Karpas-422 (cell line): ENCODE data around the gene PIK3R6. TPM values are rescaled to one million over a fixed set of nuclear protein-coding genes. Genes with fewer than 3 reads are reported as not detected.

Experiments
- DNase-seq: peaks from one replicate; pipeline ENCODE4 v3.0.0-alpha.2; 2015
- H2AFZ ChIP-seq: fragments of 200-600 bp; sonication (generic); 2 replicates; pipeline ENCODE4 v1.6.1; 2014; ENCODE audit warnings: antibody characterized with exemption, low read length, mixed read lengths
- H3K27ac ChIP-seq: fragments of 200-600 bp; sonication (generic); 2 replicates; pipeline ENCODE4 v1.5.1; 2014; ENCODE audit warnings: mild to moderate bottlenecking, low read length, moderate library complexity
- H3K27me3 ChIP-seq: fragments of 200-600 bp; sonication (generic); 2 replicates; pipeline ENCODE4 v1.6.1; 2014; ENCODE audit warnings: low read length, mixed read lengths
- H3K36me3 ChIP-seq: fragments of 200-600 bp; sonication (generic); 2 replicates; pipeline ENCODE4 v1.6.1; 2014; ENCODE audit warnings: low read length, mixed read lengths; ENCODE audit not compliant: insufficient read depth
- H3K4me1 ChIP-seq: fragments of 200-600 bp; sonication (generic); 2 replicates; pipeline ENCODE4 v1.6.1; 2014; ENCODE audit warnings: mild to moderate bottlenecking, low read length, mixed read lengths
- H3K4me2 ChIP-seq: fragments of 200-600 bp; sonication (generic); 2 replicates; pipeline ENCODE4 v1.6.1; 2014; ENCODE audit warnings: low read length, low read depth, mild to moderate bottlenecking; ENCODE audit not compliant: poor library complexity, severe bottlenecking
- H3K4me3 ChIP-seq: fragments of 200-600 bp; sonication (generic); 2 replicates; pipeline ENCODE4 v1.5.1; 2014; ENCODE audit warnings: mild to moderate bottlenecking, antibody characterized with exemption, low read length, mixed read lengths
- H3K79me2 ChIP-seq: fragments of 200-600 bp; sonication (generic); 2 replicates; pipeline ENCODE4 v1.6.1; 2014; ENCODE audit warnings: mild to moderate bottlenecking, low read length, mixed read lengths
- H3K9ac ChIP-seq: fragments of 200-600 bp; sonication (generic); 2 replicates; pipeline ENCODE4 v1.6.0; 2014; ENCODE audit warnings: low read length
- H3K9me2 ChIP-seq: fragments of 200-600 bp; sonication (generic), shearing (Covaris generic); replicated peaks from 2 replicates; pipeline ENCODE4 v1.6.0; 2014; ENCODE audit warnings: mild to moderate bottlenecking, low read length, moderate library complexity; ENCODE audit not compliant: insufficient read depth
- H3K9me3 ChIP-seq: fragments of 300-700, 200-600 bp; sonication (generic); 2 replicates; pipeline ENCODE4 v1.6.1; 2014; ENCODE audit warnings: low read length, mixed read lengths
- H4K20me1 ChIP-seq: fragments of 200-600 bp; sonication (generic); 2 replicates; pipeline ENCODE4 v1.6.1; 2014; ENCODE audit warnings: mild to moderate bottlenecking, antibody characterized with exemption, low read length, low read depth; ENCODE audit not compliant: insufficient read depth
- total RNA-seq: library from RNA; depleted of rRNA; stranded (reverse); fragments of >200 nt; shearing (Covaris generic); gene quantifications from 2 replicates; pipeline ENCODE4 v1.2.3, GENCODE V29; 2014; ENCODE audit warnings: low replicate concordance

PIK3R6 gene
- total RNA-seq, 1 experiment from 2014 or later, result not detected

DNA sequence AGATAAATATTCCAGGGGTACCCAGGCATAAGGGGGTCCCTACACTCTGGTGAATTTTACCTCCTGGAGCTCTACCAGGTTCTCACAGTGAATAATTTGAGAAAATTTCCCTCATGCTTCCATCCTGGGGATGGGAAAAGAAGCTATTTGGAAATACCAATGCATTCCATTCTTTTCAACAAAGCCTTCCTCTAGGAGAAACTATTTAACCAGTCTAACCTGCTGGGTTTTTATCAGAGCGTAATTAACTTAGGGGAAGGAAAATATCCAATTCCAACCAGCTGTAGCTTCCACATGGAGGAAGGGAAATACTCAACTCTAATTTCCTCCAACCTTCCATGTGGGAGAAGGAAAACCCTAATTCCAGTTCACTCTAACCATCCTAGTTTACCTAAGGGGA lies 85.3 kb downstream of the PIK3R6 start:
- no peak overlapping the region for H3K27ac ChIP-seq

DNA sequence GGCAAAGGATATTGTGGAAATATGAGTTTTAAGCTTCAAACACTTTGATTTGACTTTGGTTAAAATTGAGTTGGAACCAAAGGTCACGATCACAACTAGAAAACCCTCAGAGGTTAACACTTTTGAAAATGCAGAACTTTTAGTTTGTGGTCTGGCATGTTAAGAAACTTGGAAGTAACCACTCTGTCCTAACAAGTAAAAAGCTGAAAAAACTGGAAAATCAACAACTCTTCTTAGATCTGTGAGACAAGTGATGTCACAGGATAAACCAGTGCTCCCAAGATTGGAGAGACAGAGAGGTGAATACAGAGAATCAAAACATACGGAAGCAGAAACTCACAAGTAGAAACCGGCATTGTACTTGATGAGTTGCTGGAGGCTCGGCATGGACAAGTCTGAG lies 85.7 kb downstream of the PIK3R6 start:
- Histone ChIP-seq H3K4me1 (no peaks in the 10 kb centered on the region), H3K36me3 (no peaks in the 10 kb centered on the region), H3K4me2 (no peak overlapping the region), H3K4me3 (no peak overlapping the region), H3K79me2 (no peaks in the 10 kb centered on the region), H3K9ac (no peak overlapping the region), H4K20me1 (no peaks in the 10 kb centered on the region), H3K9me2 (no peaks in the 10 kb centered on the region), H2AFZ (no peak overlapping the region), H3K27me3 (no peaks in the 10 kb centered on the region), H3K9me3 (no peaks in the 10 kb centered on the region), H3K27ac (no peak overlapping the region)
- DNase-seq, result no peak

More for the DNA sequence above, 85.3 kb downstream of the PIK3R6 start:
- H3K36me3 ChIP-seq, result no peaks in the 10 kb centered on the region
- H3K27me3 ChIP-seq, result no peaks in the 10 kb centered on the region
- no peak overlapping the region for H3K9ac ChIP-seq
- DNase-seq, result no peak
- H3K4me2 ChIP-seq, result no peak overlapping the region
- no peaks in the 10 kb centered on the region for H4K20me1 ChIP-seq
- H3K4me1 ChIP-seq, result no peaks in the 10 kb centered on the region
- no peak overlapping the region for H2AFZ ChIP-seq
- H3K9me2 ChIP-seq, result no peaks in the 10 kb centered on the region
- H3K9me3 ChIP-seq, result no peaks in the 10 kb centered on the region
- no peaks in the 10 kb centered on the region for H3K79me2 ChIP-seq
- H3K4me3 ChIP-seq, result no peak overlapping the region

DNA sequence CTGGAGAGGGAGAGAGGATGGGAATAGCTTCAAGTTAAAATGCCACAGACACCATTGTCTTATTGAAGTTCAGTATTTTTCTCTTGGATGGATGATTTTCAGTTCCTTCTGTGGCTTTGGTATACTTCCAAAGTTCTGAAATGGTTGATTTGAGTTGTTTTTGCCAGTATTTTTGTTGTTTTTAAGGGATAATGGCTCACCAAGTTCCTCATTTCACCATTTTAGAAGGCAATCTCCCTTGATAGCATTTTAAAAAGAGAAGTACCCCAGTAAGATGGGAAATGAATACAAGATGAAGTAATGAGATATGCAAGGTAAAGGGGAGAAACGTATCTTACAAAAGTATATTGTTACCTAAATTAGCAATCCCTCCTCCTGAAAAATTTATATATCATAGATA lies 90.6 kb downstream of the PIK3R6 start:
- Histone ChIP-seq H3K4me1 (no peaks in the 10 kb centered on the region), H3K9me3 (peaks cover 5% of the 10 kb centered on the region; the same call in 1 of the 2 replicates), H4K20me1 (no peaks in the 10 kb centered on the region), H2AFZ (no peak overlapping the region), H3K36me3 (no peaks in the 10 kb centered on the region), H3K9ac (no peak overlapping the region), H3K9me2 (no peaks in the 10 kb centered on the region), H3K27ac (no peak overlapping the region), H3K79me2 (no peaks in the 10 kb centered on the region), H3K4me3 (no peak overlapping the region), H3K27me3 (no peaks in the 10 kb centered on the region), H3K4me2 (no peak overlapping the region)
- no peak for DNase-seq

DNA sequence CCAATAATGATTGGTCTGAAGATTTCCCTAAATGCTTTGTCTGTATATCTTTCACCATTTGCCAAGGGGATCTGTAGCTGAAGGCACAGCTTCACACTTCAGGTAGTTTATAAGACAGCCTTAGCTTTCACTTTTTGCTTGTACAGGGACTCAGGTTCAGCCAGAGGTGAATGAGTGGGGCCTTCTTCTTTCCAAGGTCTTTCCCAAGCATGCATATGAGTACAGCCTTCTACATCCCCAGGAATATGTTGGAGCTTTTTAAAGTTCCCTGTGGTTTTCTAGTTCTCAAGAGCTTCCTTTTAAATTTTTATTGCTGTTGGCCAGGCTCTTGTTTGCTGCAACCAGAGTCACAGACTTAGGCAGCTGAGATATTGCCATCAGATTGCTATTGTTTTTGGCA lies 91.2 kb downstream of the PIK3R6 start:
- Histone ChIP-seq H3K27me3 (no peaks in the 10 kb centered on the region), H2AFZ (no peak overlapping the region), H3K4me3 (no peak overlapping the region), H4K20me1 (no peaks in the 10 kb centered on the region), H3K36me3 (no peaks in the 10 kb centered on the region), H3K79me2 (no peaks in the 10 kb centered on the region), H3K4me2 (no peak overlapping the region), H3K9me2 (no peaks in the 10 kb centered on the region), H3K4me1 (no peaks in the 10 kb centered on the region), H3K9me3 (peaks cover 5% of the 10 kb centered on the region; the same call in 1 of the 2 replicates), H3K27ac (no peak overlapping the region), H3K9ac (no peak overlapping the region)
- no peak for DNase-seq

DNA sequence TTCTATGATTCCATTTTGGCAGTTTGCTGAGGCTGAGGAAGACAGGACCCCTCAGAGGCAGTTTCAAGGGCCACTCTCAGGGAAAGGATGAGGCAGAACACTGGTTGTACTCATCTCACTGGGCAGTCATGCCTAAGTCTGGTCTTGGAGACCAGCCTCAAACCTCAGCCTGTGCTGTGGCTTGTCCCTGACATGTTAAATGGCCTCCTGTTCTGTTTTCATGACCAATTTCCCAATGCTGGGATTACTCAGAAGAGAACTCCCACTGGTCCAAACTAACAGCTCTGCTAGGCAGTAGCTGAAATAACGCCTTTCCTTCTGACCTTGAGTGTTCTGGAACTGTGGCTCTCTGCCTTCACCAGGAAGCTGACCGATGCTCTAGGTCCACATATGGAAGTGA lies 100.7 kb downstream of the PIK3R6 start:
- no peaks in the 10 kb centered on the region for H3K79me2 ChIP-seq
- no peak overlapping the region for H2AFZ ChIP-seq
- H3K27me3 ChIP-seq, result no peaks in the 10 kb centered on the region
- no peak overlapping the region for H3K4me2 ChIP-seq
- H3K27ac ChIP-seq, result no peak overlapping the region
- H3K9me2 ChIP-seq, result no peaks in the 10 kb centered on the region
- H3K4me3 ChIP-seq, result no peak overlapping the region
- H3K4me1 ChIP-seq, result no peaks in the 10 kb centered on the region
- no peaks in the 10 kb centered on the region for H3K36me3 ChIP-seq
- no peaks in the 10 kb centered on the region for H4K20me1 ChIP-seq
- H3K9ac ChIP-seq, result no peak overlapping the region
- no peak for DNase-seq
- H3K9me3 ChIP-seq, result no peaks in the 10 kb centered on the region

DNA sequence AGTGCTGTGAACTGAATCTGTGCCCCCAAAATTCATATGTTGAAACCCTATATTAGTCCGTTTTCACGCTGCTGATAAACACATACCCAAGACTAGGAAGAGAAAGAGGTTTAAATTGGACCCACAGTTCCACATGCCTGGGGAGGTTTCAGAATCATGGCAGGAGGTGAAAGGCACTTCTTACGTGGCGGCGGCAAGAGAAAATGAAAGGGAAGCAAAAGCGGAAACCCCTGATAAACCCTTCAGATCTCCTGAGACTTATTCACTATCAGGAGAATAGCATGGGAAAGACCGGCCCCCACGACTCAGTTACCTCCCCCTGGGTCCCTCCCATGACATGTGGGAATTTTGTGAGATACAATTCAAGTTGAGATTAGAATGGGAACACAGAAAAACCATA lies 105.5 kb downstream of the PIK3R6 start:
- Histone ChIP-seq H3K9me2 (no peaks in the 10 kb centered on the region), H3K27me3 (no peaks in the 10 kb centered on the region), H3K9me3 (no peaks in the 10 kb centered on the region), H3K9ac (no peak overlapping the region), H3K36me3 (no peaks in the 10 kb centered on the region), H4K20me1 (no peaks in the 10 kb centered on the region), H3K4me3 (no peak overlapping the region), H2AFZ (no peak overlapping the region), H3K4me1 (no peaks in the 10 kb centered on the region), H3K79me2 (no peaks in the 10 kb centered on the region), H3K4me2 (no peak overlapping the region), H3K27ac (no peak overlapping the region)
- DNase-seq, result no peak

DNA sequence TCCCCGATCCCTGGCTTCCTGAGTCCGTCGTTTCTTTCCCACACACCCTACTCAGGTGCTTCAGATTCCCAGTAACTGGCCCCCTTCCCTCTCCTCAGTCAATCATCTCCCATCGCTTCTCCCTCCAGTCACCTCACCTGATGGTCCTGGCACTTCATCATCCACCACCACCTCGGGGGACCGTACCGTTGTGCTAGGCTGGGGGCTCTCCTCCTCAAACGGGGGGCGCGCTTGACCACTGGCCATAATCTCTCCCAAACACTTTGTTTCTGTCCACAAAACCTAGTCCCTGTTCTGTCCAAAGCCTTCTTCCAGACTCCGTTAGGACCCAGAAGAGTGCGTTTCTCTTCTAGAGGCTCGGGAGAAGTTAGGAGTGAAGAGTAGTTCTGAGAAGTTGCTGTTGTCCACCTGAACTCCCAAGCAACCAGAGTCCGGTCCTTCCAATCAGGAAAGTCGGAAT lies 109.3 kb downstream of the PIK3R6 start, which contains the start of gene SPDYE4:
SPDYE4 (minus strand) TSS at position 410 of the 460 bp plus-strand sequence; CDS start at position 246, 164 bp downstream.
- H2AFZ ChIP-seq, result no peak within 1 kb of the TSS
- DNase-seq, result no peak
- no peaks in the 10 kb centered on the region for H3K9me3 ChIP-seq
- no peak within 1 kb of the TSS for H3K27ac ChIP-seq
- no peaks in the 10 kb centered on the region for H3K9me2 ChIP-seq
- no peak within 1 kb of the TSS for H3K4me3 ChIP-seq
- H3K9ac ChIP-seq, result no peak within 1 kb of the TSS
- H3K4me2 ChIP-seq, result no peak within 1 kb of the TSS
- no peaks in the 10 kb centered on the region for H4K20me1 ChIP-seq
- H3K4me1 ChIP-seq, result no peaks in the 10 kb centered on the region
- no peaks in the 10 kb centered on the region for H3K27me3 ChIP-seq
- H3K79me2 ChIP-seq, result no peaks in the 10 kb centered on the region
- H3K36me3 ChIP-seq, result no peaks in the 10 kb centered on the region

DNA sequence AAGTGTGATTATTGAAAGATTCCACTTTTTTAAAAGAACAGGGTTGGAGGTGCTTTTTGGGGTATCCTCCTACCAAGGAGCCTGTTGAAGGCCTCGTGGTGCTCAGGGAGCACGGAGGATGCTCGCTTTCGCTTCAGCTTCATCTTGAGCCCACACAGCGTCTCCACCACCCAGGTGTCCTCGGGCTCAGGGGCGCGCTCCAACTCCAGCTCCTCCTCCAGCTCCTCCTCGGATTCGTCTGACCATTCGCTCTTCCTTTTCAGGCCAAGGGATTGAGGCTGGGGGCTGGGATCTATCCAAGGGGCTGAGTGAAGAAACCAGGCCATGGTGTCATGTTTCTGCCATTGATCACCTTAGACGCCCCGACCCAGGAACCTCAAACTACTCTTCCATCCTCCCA lies 110.3 kb downstream of the PIK3R6 start:
- no peaks in the 10 kb centered on the region for H3K27me3 ChIP-seq
- DNase-seq, result no peak
- no peaks in the 10 kb centered on the region for H3K9me2 ChIP-seq
- no peak overlapping the region for H3K27ac ChIP-seq
- H3K79me2 ChIP-seq, result no peaks in the 10 kb centered on the region
- H3K4me1 ChIP-seq, result no peaks in the 10 kb centered on the region
- no peaks in the 10 kb centered on the region for H4K20me1 ChIP-seq
- no peaks in the 10 kb centered on the region for H3K9me3 ChIP-seq
- no peak overlapping the region for H2AFZ ChIP-seq
- H3K36me3 ChIP-seq, result no peaks in the 10 kb centered on the region
- H3K4me2 ChIP-seq, result no peak overlapping the region
- no peak overlapping the region for H3K4me3 ChIP-seq
- H3K9ac ChIP-seq, result no peak overlapping the region
